Caco-2 (cell line): ENCODE results near the gene KIF6. TPM values are rescaled to one million over a fixed set of nuclear protein-coding genes. Genes with fewer than 3 reads are reported as not detected.

Experiments
- BruUV-seq: library from RNA; stranded (reverse); fragments of 400-500 nt; replicated peaks from 2 replicates; lab custom pipeline; 2021; lab: Mats Ljungman, UMichigan
- CTCF ChIA-PET: fragments of 300-600 bp; sonication (Branson Sonifier 250); formaldehyde crosslinking; loops from one replicate; lab custom pipeline; 2022; ENCODE audit warnings: antibody characterized with exemption; lab: Charles Lee
- POLR2A ChIA-PET: fragments of 300-600 bp; sonication (Branson Sonifier 250); formaldehyde crosslinking; loops from one replicate; lab custom pipeline; 2022; ENCODE audit warnings: antibody characterized with exemption; lab: Charles Lee
- DNase-seq, 2 experiments: peaks; one replicate each; pipeline versions ENCODE4 v3.0.0 to v3.0.0-alpha.2; 2020 to 2022
- H3K27me3 ChIP-seq: replicated peaks from 2 replicates; pipeline ENCODE4 v1.6.0; 2011; ENCODE audit warnings: low read length; ENCODE audit not compliant: control insufficient read depth, insufficient read depth
- H3K36me3 ChIP-seq: 2 replicates; pipeline ENCODE4 v1.5.1; 2011; ENCODE audit warnings: low read length; ENCODE audit not compliant: control insufficient read depth, insufficient read depth
- H3K4me1 ChIP-seq: fragments of 250-450 bp; sonication (Bioruptor Pico); 2 replicates; pipeline ENCODE4 v1.5.1; 2020; ENCODE audit warnings: mild to moderate bottlenecking
- H3K4me3 ChIP-seq: 2 replicates; pipeline ENCODE4 v1.5.1; 2011; ENCODE audit warnings: low read depth, mild to moderate bottlenecking, control low read depth, low read length
- H3K9me3 ChIP-seq: fragments of 250-450 bp; sonication (Bioruptor Pico); 2 replicates; pipeline ENCODE4 v1.5.1; 2020; ENCODE audit warnings: mild to moderate bottlenecking, moderate library complexity
- H3K27ac Mint-ChIP-seq: one replicate; pipeline ENCODE4 v1.8.0; 2022; ENCODE audit warnings: mixed read lengths; ENCODE audit not compliant: unreplicated experiment
- H3K27me3 Mint-ChIP-seq: one replicate; pipeline ENCODE4 v1.8.0; 2022; ENCODE audit warnings: mixed read lengths; ENCODE audit not compliant: insufficient read depth, unreplicated experiment
- H3K36me3 Mint-ChIP-seq: one replicate; pipeline ENCODE4 v1.8.0; 2022; ENCODE audit warnings: mild to moderate bottlenecking, mixed read lengths; ENCODE audit not compliant: insufficient read depth, unreplicated experiment
- H3K4me1 Mint-ChIP-seq: one replicate; pipeline ENCODE4 v1.8.0; 2022; ENCODE audit warnings: low read depth, mixed read lengths; ENCODE audit not compliant: unreplicated experiment
- H3K4me3 Mint-ChIP-seq: one replicate; pipeline ENCODE4 v1.8.0; 2022; ENCODE audit warnings: mild to moderate bottlenecking, moderate library complexity, mixed read lengths; ENCODE audit not compliant: unreplicated experiment
- H3K9me3 Mint-ChIP-seq: one replicate; pipeline ENCODE4 v1.8.0; 2022; ENCODE audit warnings: mixed read lengths; ENCODE audit not compliant: unreplicated experiment
- CTCF ChIP-seq, 2 experiments: fragments of 200-600 bp in 1 of 2; IDR thresholded peaks; 1 replicate in 1 of 2; 2 replicates in 1 of 2; pipeline versions ENCODE4 v1.5.1 to v1.8.0; 2011 to 2022; ENCODE audit warnings: antibody characterized with exemption in 1 of 2, control low read depth in 1 of 2, inconsistent platforms in 1 of 2, low read depth in 1 of 2, low read length in 1 of 2, mild to moderate bottlenecking in 1 of 2, moderate library complexity in 1 of 2; ENCODE audit not compliant: insufficient read depth in 1 of 2, severe bottlenecking in 1 of 2, unreplicated experiment in 1 of 2
- intact Hi-C: fragments of 100-400 bp; cut with micrococcal nuclease; formaldehyde crosslinking; loops from one replicate; pipeline ENCODE4 v1.10.0; 2022; ENCODE audit not compliant: unreplicated experiment
- total RNA-seq: library from RNA; stranded (reverse); gene quantifications from 2 replicates; pipeline ENCODE4 v1.2.3, GENCODE V29; 2022

KIF6 gene
- total RNA-seq, 1 experiment from 2014 or later = not detected

- Mint-ChIP-seq H3K4me1 (no peaks in the 10 kb centered on the region), H3K4me3 (no peak overlapping the region), H3K27ac (no peak overlapping the region), H3K36me3 (no peaks in the 10 kb centered on the region), H3K27me3 (peaks cover 9% of the 10 kb centered on the region), H3K9me3 (no peaks in the 10 kb centered on the region)
- POLR2A ChIA-PET = no interaction called here
- intact Hi-C loops = loop anchor here (2.0 kb wide), 1 partner anchor 71 kb away; no protein-coding TSS in a partner anchor
- CTCF ChIA-PET = no interaction called here
- no peaks in the 10 kb centered on the region for H3K9me3 ChIP-seq
- no peaks in the 10 kb centered on the region for H3K36me3 ChIP-seq
- no peak for DNase-seq
- no TSS peak for BruUV-seq
- H3K27me3 ChIP-seq = no peaks in the 10 kb centered on the region; the same call in 1 of the 2 replicates
- no peak overlapping the region for H3K4me3 ChIP-seq
- TF ChIP-seq CTCF (IDR thresholded peaks at IDR 0.05; ENCODE audit: insufficient read depth in 1 of 2, low read depth in 1 of 2, low read length in 1 of 2, severe bottlenecking in 1 of 2, unreplicated experiment in 1 of 2) = no peak
- H3K4me1 ChIP-seq = no peaks in the 10 kb centered on the region
Observed at GRCh38 chr6:39517756-39518155, 207.5 kb downstream of the KIF6 start.

- POLR2A ChIA-PET = no interaction called here
Observed at GRCh38 chr6:39516471-39516870, 208.7 kb downstream of the KIF6 start.

GRCh38 chr6:39515471-39515870 is 209.7 kb downstream of the KIF6 start:
- Histone ChIP-seq H3K9me3 (no peaks in the 10 kb centered on the region), H3K4me1 (no peaks in the 10 kb centered on the region), H3K4me3 (no peak overlapping the region), H3K27me3 (no peaks in the 10 kb centered on the region; the same call in 1 of the 2 replicates), H3K36me3 (no peaks in the 10 kb centered on the region)
- peaks cover 12% of the 10 kb centered on the region for H3K27me3 Mint-ChIP-seq
- DNase-seq = no peak
- CTCF ChIA-PET = no interaction called here
- no peaks in the 10 kb centered on the region for H3K36me3 Mint-ChIP-seq
- no peak overlapping the region for H3K27ac Mint-ChIP-seq
- no TSS peak for BruUV-seq
- H3K9me3 Mint-ChIP-seq = no peaks in the 10 kb centered on the region
- H3K4me1 Mint-ChIP-seq = no peaks in the 10 kb centered on the region
- no peak overlapping the region for H3K4me3 Mint-ChIP-seq
- POLR2A ChIA-PET = no interaction called here
- TF ChIP-seq CTCF (IDR thresholded peaks at IDR 0.05; ENCODE audit: insufficient read depth in 1 of 2, low read depth in 1 of 2, low read length in 1 of 2, severe bottlenecking in 1 of 2, unreplicated experiment in 1 of 2) = no peak
- intact Hi-C loops = no loop called here

More at GRCh38 chr6:39516471-39516870, 208.7 kb downstream of the KIF6 start:
- BruUV-seq = no TSS peak
- no peaks in the 10 kb centered on the region for H3K4me1 ChIP-seq
- H3K27me3 ChIP-seq = no peaks in the 10 kb centered on the region; the same call in 1 of the 2 replicates
- peaks cover 12% of the 10 kb centered on the region for H3K27me3 Mint-ChIP-seq
- H3K4me3 ChIP-seq = no peak overlapping the region
- no peaks in the 10 kb centered on the region for H3K4me1 Mint-ChIP-seq
- H3K9me3 ChIP-seq = no peaks in the 10 kb centered on the region
- no peak for TF ChIP-seq CTCF (IDR thresholded peaks at IDR 0.05; ENCODE audit: insufficient read depth in 1 of 2, low read depth in 1 of 2, low read length in 1 of 2, severe bottlenecking in 1 of 2, unreplicated experiment in 1 of 2)
- no peak overlapping the region for H3K27ac Mint-ChIP-seq
- CTCF ChIA-PET = no interaction called here
- no peak overlapping the region for H3K4me3 Mint-ChIP-seq
- no peaks in the 10 kb centered on the region for H3K36me3 ChIP-seq
- no peaks in the 10 kb centered on the region for H3K36me3 Mint-ChIP-seq
- no peaks in the 10 kb centered on the region for H3K9me3 Mint-ChIP-seq
- DNase-seq = no peak
- intact Hi-C loops = no loop called here
